ENCODE measurements around the gene RAB19.

DNA sequence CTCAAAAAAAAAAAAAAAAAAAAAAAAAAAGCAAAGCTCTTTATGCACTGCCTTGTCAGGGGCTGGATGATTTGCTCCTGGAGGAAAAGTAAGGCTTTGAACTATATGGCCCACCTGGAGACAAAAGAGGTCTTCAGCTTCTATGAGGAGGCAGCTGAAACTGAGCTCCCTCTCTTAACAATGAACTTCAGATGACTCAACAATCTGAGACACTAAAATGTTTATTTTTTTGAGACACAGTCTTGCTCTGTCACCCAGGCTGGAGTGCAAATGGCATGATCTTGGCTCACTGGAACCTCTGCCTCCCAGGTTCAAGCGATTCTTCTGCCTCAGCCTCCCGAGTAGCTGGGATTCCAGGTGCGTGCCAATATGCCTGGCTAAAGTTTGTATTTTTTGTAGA, 36.7 kb downstream of the RAB19 start:
- TF ChIP-seq, protein P1, sequence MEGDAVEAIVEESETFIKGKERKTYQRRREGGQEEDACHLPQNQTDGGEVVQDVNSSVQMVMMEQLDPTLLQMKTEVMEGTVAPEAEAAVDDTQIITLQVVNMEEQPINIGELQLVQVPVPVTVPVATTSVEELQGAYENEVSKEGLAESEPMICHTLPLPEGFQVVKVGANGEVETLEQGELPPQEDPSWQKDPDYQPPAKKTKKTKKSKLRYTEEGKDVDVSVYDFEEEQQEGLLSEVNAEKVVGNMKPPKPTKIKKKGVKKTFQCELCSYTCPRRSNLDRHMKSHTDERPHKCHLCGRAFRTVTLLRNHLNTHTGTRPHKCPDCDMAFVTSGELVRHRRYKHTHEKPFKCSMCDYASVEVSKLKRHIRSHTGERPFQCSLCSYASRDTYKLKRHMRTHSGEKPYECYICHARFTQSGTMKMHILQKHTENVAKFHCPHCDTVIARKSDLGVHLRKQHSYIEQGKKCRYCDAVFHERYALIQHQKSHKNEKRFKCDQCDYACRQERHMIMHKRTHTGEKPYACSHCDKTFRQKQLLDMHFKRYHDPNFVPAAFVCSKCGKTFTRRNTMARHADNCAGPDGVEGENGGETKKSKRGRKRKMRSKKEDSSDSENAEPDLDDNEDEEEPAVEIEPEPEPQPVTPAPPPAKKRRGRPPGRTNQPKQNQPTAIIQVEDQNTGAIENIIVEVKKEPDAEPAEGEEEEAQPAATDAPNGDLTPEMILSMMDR (conservative IDR thresholded peaks at IDR 0.05 in 1 of 2, IDR thresholded peaks at IDR 0.05 in 1 of 2; ENCODE audit: extremely low read depth in 1 of 2, insufficient read depth in 1 of 2, low read depth in 1 of 2, low read length in 2 of 2) = no peak
- no peak for TF ChIP-seq EZH2 (IDR thresholded peaks at IDR 0.05; ENCODE audit: borderline replicate concordance, low read length)
